Motor neuron (in vitro differentiated cells): ENCODE data around the gene VAV3. TPM values are rescaled to one million over a fixed set of nuclear protein-coding genes. Genes with fewer than 3 reads are reported as not detected.
A peak's percentile ranks its signal among the peaks of the same experiment; 100 is the strongest.
"Not testable (repeated sequence)": the region's sequence is repeated elsewhere in the genome, so short reads cannot be mapped to it uniquely, and the experiment has no call there.

Source experiments
- ATAC-seq, 8 experiments: fragments of 200-7000 bp; cut with Tn5 transposase; replicated peaks in 6 of 8; 2 replicates each; pipeline ENCODE4 v1.8.0; 2021; ENCODE audit warnings: mild to moderate bottlenecking in 8 of 8, moderate library complexity in 8 of 8
- H3K27ac ChIP-seq, 2 donors: fragments of 250-450 bp; sonication (Bioruptor Pico); 2 replicates each; pipeline ENCODE4 v1.9.0; 2021; ENCODE audit warnings: antibody characterized with exemption in 2 of 2, mild to moderate bottlenecking in 2 of 2, moderate library complexity in 1 of 2
- H3K4me1 ChIP-seq, 2 donors: fragments of 250-450 bp; sonication (Bioruptor Pico); replicated peaks in 1 of 2; 2 replicates each; pipeline ENCODE4 v1.6.1; 2021; ENCODE audit warnings: antibody characterized with exemption in 2 of 2, mild to moderate bottlenecking in 2 of 2, moderate library complexity in 1 of 2
- H3K4me3 ChIP-seq, 5 donors: fragments of 250-450 bp; sonication (Bioruptor Pico); 2 replicates each; pipeline ENCODE4 v1.9.0; 2021; ENCODE audit warnings: antibody characterized with exemption in 5 of 5, mild to moderate bottlenecking in 5 of 5, moderate library complexity in 4 of 5
- WGBS, 10 experiments: fragments of 450-650 bp; shearing (Covaris generic); methylation state at CpG; one replicate each; pipeline ENCODE4 v1.0.0; 2022; 5-methylcytosine and 5-hydroxymethylcytosine counted together
- in situ Hi-C, 9 experiments: fragments of 400-800 bp; cut with MboI; loops; one replicate each; pipeline ENCODE4 v1.15.0; 2021; ENCODE audit warnings: low sequenced_read_pairs in 9 of 9, low pct_unique_long_range_greater_than_20kb in 2 of 9; ENCODE audit not compliant: unreplicated experiment in 9 of 9
- total RNA-seq, 8 experiments: library from RNA; unstranded; fragments of 300-600 nt; gene quantifications; 2 replicates each; pipeline versions ENCODE4 v1.2.3 to v1.2.4, GENCODE V29; 2022

VAV3 gene, protein sequence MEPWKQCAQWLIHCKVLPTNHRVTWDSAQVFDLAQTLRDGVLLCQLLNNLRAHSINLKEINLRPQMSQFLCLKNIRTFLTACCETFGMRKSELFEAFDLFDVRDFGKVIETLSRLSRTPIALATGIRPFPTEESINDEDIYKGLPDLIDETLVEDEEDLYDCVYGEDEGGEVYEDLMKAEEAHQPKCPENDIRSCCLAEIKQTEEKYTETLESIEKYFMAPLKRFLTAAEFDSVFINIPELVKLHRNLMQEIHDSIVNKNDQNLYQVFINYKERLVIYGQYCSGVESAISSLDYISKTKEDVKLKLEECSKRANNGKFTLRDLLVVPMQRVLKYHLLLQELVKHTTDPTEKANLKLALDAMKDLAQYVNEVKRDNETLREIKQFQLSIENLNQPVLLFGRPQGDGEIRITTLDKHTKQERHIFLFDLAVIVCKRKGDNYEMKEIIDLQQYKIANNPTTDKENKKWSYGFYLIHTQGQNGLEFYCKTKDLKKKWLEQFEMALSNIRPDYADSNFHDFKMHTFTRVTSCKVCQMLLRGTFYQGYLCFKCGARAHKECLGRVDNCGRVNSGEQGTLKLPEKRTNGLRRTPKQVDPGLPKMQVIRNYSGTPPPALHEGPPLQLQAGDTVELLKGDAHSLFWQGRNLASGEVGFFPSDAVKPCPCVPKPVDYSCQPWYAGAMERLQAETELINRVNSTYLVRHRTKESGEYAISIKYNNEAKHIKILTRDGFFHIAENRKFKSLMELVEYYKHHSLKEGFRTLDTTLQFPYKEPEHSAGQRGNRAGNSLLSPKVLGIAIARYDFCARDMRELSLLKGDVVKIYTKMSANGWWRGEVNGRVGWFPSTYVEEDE
- total RNA-seq: 10 to 100 TPM in 4 of 8 experiments, 1 to 10 TPM in 2, under 1 TPM in 2; 0.09 to 34.3 (median 10.3) TPM

- Histone ChIP-seq H3K27ac (peak within 1 kb of the TSS; percentile 31 to 72), H3K4me1 (peaks cover 4 to 19% of the 10 kb centered on the region in 2 donors), H3K4me3 (peak within 1 kb of the TSS; percentile 46 to 83 (median 63))
- ATAC-seq: peak; percentile 78 to 87 (median 80)
- in situ Hi-C loops: loop anchor here in 1 of 9 experiments (25.0 kb wide), 1 partner anchor 178 kb away; no protein-coding TSS in a partner anchor
- 0 to 11% (median 1%) methylated on average over 2 to 24 of the region's 73 CpGs; no CpG with 5 or more reads in 3 of the 10 experiments for WGBS, 10 experiments
These were observed at the start of gene VAV3 for GRCh38 chr1:107965110-107965991. Gene VAV3, minus strand, starts transcription at chr1:107965180. Its CDS starts 311 bp downstream, at chr1:107964869.

GRCh38 chr1:108012553-108012952, 47.6 kb upstream of the VAV3 start:
- no peak for ATAC-seq
- H3K4me1 ChIP-seq: peaks cover 0 to 3% of the 10 kb centered on the region in 2 donors
- in situ Hi-C loops: no loop called here

GRCh38 chr1:108011295-108011694, 46.3 kb upstream of the VAV3 start:
- H3K4me1 ChIP-seq: peaks cover 0 to 3% of the 10 kb centered on the region in 2 donors
- ATAC-seq: no peak
- H3K27ac ChIP-seq: no peak overlapping the region
- in situ Hi-C loops: no loop called here
- H3K4me3 ChIP-seq: no peak overlapping the region
- 40 to 88% (median 85%) methylated on average over 1 to 6 of the region's 6 CpGs; no CpG with 5 or more reads in 1 of the 10 experiments for WGBS, 10 experiments

More at GRCh38 chr1:108012553-108012952, 47.6 kb upstream of the VAV3 start:
- Histone ChIP-seq H3K27ac (no peak overlapping the region), H3K4me3 (no peak overlapping the region)

- Histone ChIP-seq H3K4me1 (peaks cover 0 to 3% of the 10 kb centered on the region in 2 donors), H3K27ac (no peak overlapping the region), H3K4me3 (no peak overlapping the region)
- WGBS, 10 experiments: 0 to 90% (median 72%) methylated on average over 1 to 4 of the region's 4 CpGs; no CpG with 5 or more reads in 3 of the 10 experiments
- no peak for ATAC-seq
- in situ Hi-C loops: no loop called here
These were observed 45.6 kb upstream of the VAV3 start for GRCh38 chr1:108010581-108010980.

- no peak for ATAC-seq
- Histone ChIP-seq H3K27ac (no peak overlapping the region), H3K4me1 (peaks cover 0 to 3% of the 10 kb centered on the region in 2 donors), H3K4me3 (no peak overlapping the region)
- in situ Hi-C loops: no loop called here
These were observed 44.7 kb upstream of the VAV3 start for GRCh38 chr1:108009603-108010195.

GRCh38 chr1:108007531-108007930, 42.6 kb upstream of the VAV3 start:
- in situ Hi-C loops: no loop called here
- ATAC-seq: no peak
- no peak overlapping the region for H3K4me3 ChIP-seq
- peaks cover 3 to 4% of the 10 kb centered on the region in 2 donors for H3K4me1 ChIP-seq
- H3K27ac ChIP-seq: no peak overlapping the region
- WGBS, 10 experiments: 17 to 100% (median 75%) methylated on average over 1 to 2 of the region's 2 CpGs; no CpG with 5 or more reads in 1 of the 10 experiments

DNA sequence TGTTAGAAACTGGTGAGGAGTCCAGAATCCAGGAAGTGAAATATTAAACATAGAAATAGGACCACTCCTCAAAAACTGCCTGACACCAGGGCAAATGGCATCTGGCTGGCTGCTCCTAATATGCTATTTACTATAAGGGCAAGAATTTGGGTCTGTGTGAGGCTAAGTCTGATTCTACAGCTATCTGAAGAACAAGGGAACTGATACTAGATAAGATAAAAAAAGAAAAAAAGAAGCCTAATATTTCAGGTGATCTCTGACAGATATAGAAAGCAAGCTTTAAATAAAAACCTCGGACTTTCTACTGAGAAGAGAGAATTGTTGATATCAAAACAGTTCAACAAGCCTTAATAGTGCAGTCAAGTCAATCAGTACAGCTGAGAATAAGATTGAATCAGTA, 42.1 kb upstream of the VAV3 start:
- WGBS, 10 experiments: 22 to 100% (median 78%) methylated on average over 1 of the region's 1 CpG; no CpG with 5 or more reads in 4 of the 10 experiments
- Histone ChIP-seq H3K4me1 (peaks cover 3 to 4% of the 10 kb centered on the region in 2 donors), H3K4me3 (no peak overlapping the region), H3K27ac (no peak overlapping the region)
- ATAC-seq: no peak
- in situ Hi-C loops: no loop called here

DNA sequence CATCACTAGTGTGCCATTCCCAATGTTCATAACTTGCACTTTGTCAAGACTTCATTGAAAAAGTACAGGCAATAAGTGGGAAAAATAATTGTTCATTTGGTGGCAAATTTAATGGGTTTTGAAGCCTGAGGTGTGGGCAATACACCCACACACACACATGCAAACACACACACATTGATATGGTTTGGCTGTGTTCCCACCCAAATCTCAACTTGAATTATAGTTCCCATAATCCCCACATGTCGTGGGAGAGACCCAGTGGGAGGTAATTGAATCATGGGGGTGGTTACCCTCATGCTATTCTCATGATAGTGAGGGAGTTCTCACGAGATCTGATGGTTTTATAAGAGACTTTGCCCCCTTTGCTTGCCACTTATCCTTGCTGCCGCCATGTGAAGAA, 39.9 kb upstream of the VAV3 start:
- H3K4me3 ChIP-seq, H3K27ac ChIP-seq, in situ Hi-C loops, ATAC-seq: not testable (repeated sequence)
- WGBS, 10 experiments: 20 to 100% (median 84%) methylated on average over 1 to 3 of the region's 3 CpGs; no CpG with 5 or more reads in 2 of the 10 experiments
- H3K4me1 ChIP-seq: peaks cover 12 to 14% of the 10 kb centered on the region in 2 donors

- ATAC-seq: peak in 5 of 8 experiments; percentile 66 to 94 (median 91)
- WGBS, 10 experiments: 0 to 64% (median 60%) methylated on average over 1 to 2 of the region's 2 CpGs; no CpG with 5 or more reads in 5 of the 10 experiments
- Histone ChIP-seq H3K4me3 (no peak overlapping the region), H3K4me1 (peaks cover 12 to 17% of the 10 kb centered on the region in 2 donors), H3K27ac (no peak overlapping the region)
- in situ Hi-C loops: no loop called here
These were observed 35.7 kb upstream of the VAV3 start for GRCh38 chr1:108000620-108001111.

DNA sequence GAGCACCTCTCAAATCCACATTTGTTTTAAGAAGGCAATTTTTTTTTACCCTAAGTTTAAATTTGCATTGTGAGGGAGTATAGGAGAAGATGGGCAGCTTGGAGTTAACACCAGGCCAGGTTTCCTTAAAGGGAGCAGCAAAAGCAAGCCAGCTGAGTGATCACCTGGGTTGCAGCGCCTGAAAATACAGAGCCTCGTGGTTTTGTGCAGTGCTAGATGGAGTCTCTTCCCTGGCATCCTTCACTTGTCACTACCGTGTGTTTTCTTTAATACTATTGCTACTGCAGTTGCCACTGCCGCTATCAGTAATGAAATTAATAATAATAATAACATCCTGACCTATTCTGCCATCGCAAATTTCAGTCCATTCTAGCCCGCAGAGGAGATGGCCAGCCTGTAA, 35.2 kb upstream of the VAV3 start:
- Histone ChIP-seq H3K4me1 (peaks cover 12 to 17% of the 10 kb centered on the region in 2 donors), H3K27ac (peak overlapping the region in 1 of 2 donors; percentile 21), H3K4me3 (no peak overlapping the region)
- WGBS, 10 experiments: 68 to 100% (median 86%) methylated on average over 2 to 6 of the region's 6 CpGs; no CpG with 5 or more reads in 1 of the 10 experiments
- peak in 5 of 8 experiments; percentile 18 to 63 (median 35) for ATAC-seq
- in situ Hi-C loops: no loop called here

GRCh38 chr1:107997866-107998265, 32.9 kb upstream of the VAV3 start:
- in situ Hi-C loops: no loop called here
- no peak overlapping the region for H3K4me3 ChIP-seq
- no peak overlapping the region for H3K27ac ChIP-seq
- H3K4me1 ChIP-seq: peaks cover 12 to 17% of the 10 kb centered on the region in 2 donors
- 0 to 100% (median 82%) methylated on average over 1 of the region's 1 CpG; no CpG with 5 or more reads in 2 of the 10 experiments for WGBS, 10 experiments
- ATAC-seq: no peak

GRCh38 chr1:107993920-107994319, 28.9 kb upstream of the VAV3 start:
- in situ Hi-C loops: no loop called here
- Histone ChIP-seq H3K4me1 (no peaks in the 10 kb centered on the region), H3K4me3 (no peak overlapping the region), H3K27ac (no peak overlapping the region)
- 0 to 100% (median 66%) methylated on average over 2 to 7 of the region's 7 CpGs; no CpG with 5 or more reads in 1 of the 10 experiments for WGBS, 10 experiments
- ATAC-seq: peak in 2 of 8 experiments; percentile 42 to 76
